K562 (cell line): ENCODE results near the gene ARHGEF40. TPM values are rescaled to one million over a fixed set of nuclear protein-coding genes. Genes with fewer than 3 reads are reported as not detected.

Experiments
- ATAC-seq: fragments of 200-7000 bp; cut with Tn5 transposase; 3 replicates; pipeline ENCODE4 v1.9.1; 2020; ENCODE audit warnings: moderate library complexity
- BruUV-seq: library from RNA; stranded (reverse); fragments of 400-500 nt; replicated peaks from 2 replicates; lab custom pipeline; 2021; lab: Mats Ljungman, UMichigan
- CTCF ChIA-PET: fragments of 300-600 bp; formaldehyde crosslinking; extraction: SDS; loops from one replicate; lab custom pipeline; 2021; ENCODE audit warnings: low intra/inter-chr PET ratio; lab: Yijun Ruan, JAX
- POLR2A ChIA-PET: fragments of 300-600, 350-650 bp; sonication (Branson Sonifier 250); formaldehyde crosslinking; extraction: SDS; loops from one replicate; lab custom pipeline; 2021; ENCODE audit warnings: antibody characterized with exemption, inconsistent platforms; lab: Yijun Ruan, JAX
- DNase-seq, 4 experiments: peaks; one replicate each; pipeline versions ENCODE4 v3.0.0 to v3.0.0-alpha.2; 2011 to 2018; ENCODE audit warnings: low spot score in 3 of 4, mixed read lengths in 3 of 4; ENCODE audit errors: extremely low read depth in 1 of 4
- FAIRE-seq: peaks from 2 replicates; lab custom pipeline; 2011; peaks lifted over from hg19 to GRCh38; lab: Jason Lieb, UNC
- H2AFZ ChIP-seq: 2 replicates; pipeline ENCODE4 v1.6.0; 2011; ENCODE audit warnings: low read depth, low read length, control low read depth, inconsistent platforms
- H3K27ac ChIP-seq: fragments of 200-600 bp; 3 replicates; pipeline ENCODE4 v1.8.0; 2011; ENCODE audit warnings: low read depth, mild to moderate bottlenecking, control low read depth, inconsistent platforms, low read length, moderate library complexity, mixed read lengths; ENCODE audit errors: extremely low read depth
- H3K27me3 ChIP-seq, 2 experiments: fragments of 300-600 bp in 1 of 2; 2 replicates in 1 of 2; 3 replicates in 1 of 2; pipeline versions ENCODE4 v1.6.0 to v1.8.0; 2011; ENCODE audit warnings: inconsistent platforms in 2 of 2, low read length in 2 of 2, mild to moderate bottlenecking in 1 of 2, mixed read lengths in 1 of 2, moderate library complexity in 1 of 2; ENCODE audit not compliant: control insufficient read depth in 2 of 2, insufficient read depth in 2 of 2
- H3K36me3 ChIP-seq: fragments of 300-600 bp; 3 replicates; pipeline ENCODE4 v1.8.0; 2011; ENCODE audit warnings: mild to moderate bottlenecking, low read length, inconsistent platforms; ENCODE audit not compliant: control insufficient read depth, insufficient read depth
- H3K4me1 ChIP-seq, 2 experiments: fragments of 200-600 bp in 1 of 2; replicated peaks in 1 of 2; 2 replicates in 1 of 2; 3 replicates in 1 of 2; pipeline versions ENCODE4 v1.5.1 to v1.8.0; 2011; ENCODE audit warnings: inconsistent platforms in 2 of 2, low read length in 2 of 2, mild to moderate bottlenecking in 1 of 2, mixed read lengths in 1 of 2, moderate library complexity in 1 of 2; ENCODE audit not compliant: control insufficient read depth in 2 of 2, insufficient read depth in 2 of 2
- H3K4me2 ChIP-seq: 2 replicates; pipeline ENCODE4 v1.6.1; 2011; ENCODE audit warnings: low read length, control low read depth, inconsistent platforms, mixed read lengths; ENCODE audit not compliant: insufficient read depth
- H3K4me3 ChIP-seq: fragments of 200-600 bp; sonication (generic), shearing (Covaris generic); 2 replicates; pipeline ENCODE4 v1.5.1; 2016; ENCODE audit warnings: control low read depth, inconsistent platforms
- H3K79me2 ChIP-seq: fragments of 200-600 bp; 3 replicates; pipeline ENCODE4 v1.8.0; 2011; ENCODE audit warnings: low read length, inconsistent platforms; ENCODE audit not compliant: control insufficient read depth, insufficient read depth
- H3K9ac ChIP-seq, 2 experiments: 2 replicates each; pipeline versions ENCODE4 v1.6.0 to v1.6.1; 2011; ENCODE audit warnings: low read depth in 2 of 2, low read length in 2 of 2, control low read depth in 1 of 2, inconsistent platforms in 1 of 2, mild to moderate bottlenecking in 1 of 2, mixed read lengths in 1 of 2; ENCODE audit not compliant: insufficient read depth in 1 of 2
- H3K9me1 ChIP-seq: one replicate; pipeline ENCODE4 v1.6.0; 2011; ENCODE audit warnings: inconsistent platforms, mild to moderate bottlenecking, low read length, moderate library complexity; ENCODE audit not compliant: control insufficient read depth, insufficient read depth
- H3K9me3 ChIP-seq: replicated peaks from 2 replicates; pipeline ENCODE4 v1.5.1; 2011; ENCODE audit warnings: low read depth, low read length, inconsistent platforms; ENCODE audit not compliant: control insufficient read depth, insufficient read depth
- H4K20me1 ChIP-seq: replicated peaks from 2 replicates; pipeline ENCODE4 v1.6.1; 2011; ENCODE audit warnings: low read length, inconsistent platforms, mixed read lengths; ENCODE audit not compliant: control insufficient read depth, insufficient read depth
- HIVEP1 ChIP-seq: fragments of 250-450 bp; sonication (Bioruptor Pico); IDR thresholded peaks from 2 replicates; pipeline ENCODE4 v1.4.0; 2020; ENCODE audit warnings: mild to moderate bottlenecking
- KAT8 ChIP-seq: fragments of 450-650 bp; IDR thresholded peaks from 2 replicates; pipeline ENCODE4 v1.6.1; 2016; ENCODE audit warnings: low read depth, mild to moderate bottlenecking
- MYC ChIP-seq, 2 experiments: fragments of 250-450 bp in 1 of 2; sonication (Bioruptor Pico) in 1 of 2; IDR thresholded peaks; 2 replicates each; pipeline versions ENCODE4 v1.5.1 to v1.6.1; 2012 to 2021; ENCODE audit warnings: low read depth in 2 of 2, borderline replicate concordance in 1 of 2, improper control_type of control experiment in 1 of 2, low read length in 1 of 2, mild to moderate bottlenecking in 1 of 2, moderate library complexity in 1 of 2
- RBM17 ChIP-seq: fragments of 200-400 bp; formaldehyde crosslinking; IDR thresholded peaks from 2 replicates; pipeline ENCODE4 v1.6.1; 2017; ENCODE audit warnings: low read depth, mild to moderate bottlenecking, low read length, borderline replicate concordance
- TRIM24 ChIP-seq, 2 experiments: fragments of 450-650 bp; IDR thresholded peaks; 2 replicates each; pipeline ENCODE4 v1.6.1; 2016
- TRIM28 ChIP-seq: fragments of 450-650 bp; IDR thresholded peaks from 2 replicates; pipeline ENCODE4 v1.6.1; 2017
- ZBTB17 ChIP-seq: fragments of 450-650 bp; formaldehyde crosslinking; IDR thresholded peaks from 2 replicates; pipeline ENCODE4 v1.4.0; 2020; ENCODE audit warnings: mild to moderate bottlenecking
- ZFP36 ChIP-seq: fragments of 150-350 bp; IDR thresholded peaks from 2 replicates; pipeline ENCODE4 v1.6.1; 2018; ENCODE audit warnings: low read length, low read depth; ENCODE audit not compliant: partially characterized antibody
- ZNF134 ChIP-seq: fragments of 250-450 bp; sonication (Bioruptor Pico); conservative IDR thresholded peaks from 2 replicates; pipeline ENCODE4 v1.4.0; 2020
- ZNF395 ChIP-seq: fragments of 200-800 bp; sonication (Bioruptor generic); IDR thresholded peaks from 2 replicates; pipeline ENCODE4 v1.6.1; 2017; ENCODE audit warnings: missing genetic modification characterization, missing compliant biosample characterization
- ZNF75A ChIP-seq: fragments of 450-650 bp; formaldehyde crosslinking; IDR thresholded peaks from 2 replicates; pipeline ENCODE4 v1.4.0; 2020; ENCODE audit warnings: mild to moderate bottlenecking
- WGBS: fragments of 100-300 bp; shearing (Covaris generic); methylation state at CpG from one replicate; pipeline ENCODE4 v1.1.6; 2016; ENCODE audit warnings: low coverage, mixed read lengths; ENCODE audit not compliant: insufficient coverage; ENCODE audit errors: missing lambda C conversion rate; 5-methylcytosine and 5-hydroxymethylcytosine counted together
- in situ Hi-C: fragments of 300-500 bp; cut with MboI; formaldehyde crosslinking; loops from 4 replicates; pipeline ENCODE4 v1.15.0; 2018; ENCODE audit warnings: inconsistent platforms, mixed read lengths
- intact Hi-C: fragments of 100-400 bp; cut with micrococcal nuclease; formaldehyde crosslinking; loops from 2 replicates; pipeline ENCODE4 v1.14.2; 2022
- polyA plus RNA-seq, 8 experiments: library from polyadenylated mRNA; depleted of rRNA in 4 of 8; stranded (reverse) in 5 of 8; unstranded in 3 of 8; fragments of >200 nt; fragmentation: Nextera tagmentation in 2 of 8; fragmentation: Illumina TruSeq in 1 of 8; extraction: Ambion mirVana in 2 of 8; extraction: Trizol in 1 of 8; gene quantifications; 2 replicates each; pipeline versions ENCODE4 v1.2.1 to v1.2.3, GENCODE V29; 2011 to 2014; ENCODE audit warnings: inconsistent platforms in 1 of 8, missing spikeins in 1 of 8
- total RNA-seq, 7 experiments: library from RNA; depleted of rRNA in 6 of 7; stranded (reverse); fragments of >200 nt in 6 of 7; fragmentation: Illumina TruSeq in 2 of 7; extraction: Trizol in 2 of 7; gene quantifications; 2 replicates each; pipeline versions ENCODE4 v1.2.1 to v1.2.3, GENCODE V29; 2011 to 2021; ENCODE audit warnings: low replicate concordance in 1 of 7
- TF ChIP-seq, protein P1 (sequence below): fragments of 450-650 bp; IDR thresholded peaks from 2 replicates; pipeline ENCODE4 v1.6.1; 2018; ENCODE audit warnings: mild to moderate bottlenecking, low read depth; ENCODE audit not compliant: partially characterized antibody

The ARHGEF40 gene
- total and polyA plus RNA-seq, 9 of the 15 experiments (the other 6 are each of a cell fraction or from before 2014, with no cell fraction given): 0.42 to 6.3 (median 3.8) TPM

GRCh38 chr14:21081521-21082142 is 11.5 kb downstream of the ARHGEF40 start:
- in situ Hi-C loops (no loop called here), intact Hi-C loops (no loop called here)
- Histone ChIP-seq H3K9me1 (no peaks in the 10 kb centered on the region), H3K27me3 (no peaks in the 10 kb centered on the region), H4K20me1 (no peaks in the 10 kb centered on the region), H3K9me3 (no peaks in the 10 kb centered on the region), H3K4me3 (no peak overlapping the region), H3K27ac (no peak overlapping the region), H3K79me2 (no peaks in the 10 kb centered on the region), H3K9ac (no peak overlapping the region), H3K4me2 (no peak overlapping the region), H3K4me1 (peaks cover 0 to 4% of the 10 kb centered on the region in 2 experiments; a peak in 2 of 5 replicates), H3K36me3 (no peaks in the 10 kb centered on the region), H2AFZ (no peak overlapping the region)
- BruUV-seq: no TSS peak
- no peak for FAIRE-seq
- POLR2A ChIA-PET: no interaction called here
- CTCF ChIA-PET: no interaction called here
- no peak for ATAC-seq
- WGBS: 56% methylated on average over 11 of the region's 30 CpGs
- TF ChIP-seq RBM17: no peak
- no peak for DNase-seq

DNA sequence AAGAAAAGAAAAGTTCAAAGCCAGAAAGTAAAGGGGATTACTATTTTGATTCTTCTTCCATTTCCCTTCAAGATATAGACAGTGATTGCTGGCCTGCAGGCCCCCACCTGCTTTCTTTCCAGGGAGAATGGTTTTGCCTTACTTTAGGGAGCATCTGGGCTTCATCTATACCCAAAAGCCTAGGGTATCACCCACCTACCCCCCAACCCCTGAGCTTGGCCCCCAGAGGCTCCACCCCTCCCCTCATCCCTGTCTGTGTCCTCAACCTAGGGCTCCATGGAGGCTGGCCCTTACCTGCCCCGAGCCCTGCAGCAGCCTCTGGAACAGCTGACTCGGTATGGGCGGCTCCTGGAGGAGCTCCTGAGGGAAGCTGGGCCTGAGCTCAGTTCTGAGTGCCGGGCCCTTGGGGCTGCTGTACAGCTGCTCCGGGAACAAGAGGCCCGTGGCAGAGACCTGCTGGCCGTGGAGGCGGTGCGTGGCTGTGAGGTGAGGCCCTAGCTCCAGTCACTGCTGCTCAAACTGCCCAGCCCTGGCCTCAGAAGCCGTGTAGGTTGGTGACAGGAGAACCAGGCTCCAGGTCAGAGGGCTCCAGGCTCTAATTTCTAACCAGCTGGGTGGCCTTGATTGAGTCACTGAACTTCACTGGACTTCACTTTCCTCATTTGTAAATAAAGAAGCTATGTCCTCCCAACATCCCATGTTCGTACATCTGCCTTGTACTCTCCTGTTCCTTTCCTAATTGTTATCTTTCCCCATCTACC is 13.6 kb downstream of the ARHGEF40 start:
- H3K9ac ChIP-seq: peak overlapping the region in 1 of 2 experiments; percentile 35; a peak in 1 of 4 replicates
- no peaks in the 10 kb centered on the region for H3K79me2 ChIP-seq
- no peak overlapping the region for H3K4me2 ChIP-seq
- WGBS: 52% methylated on average over 10 of the region's 11 CpGs
- ATAC-seq (no peak), FAIRE-seq (no peak), DNase-seq (no peak)
- H3K9me3 ChIP-seq: no peaks in the 10 kb centered on the region
- in situ Hi-C loops (no loop called here), intact Hi-C loops (no loop called here)
- no peak overlapping the region for H3K27ac ChIP-seq
- H3K27me3 ChIP-seq: no peaks in the 10 kb centered on the region
- H3K36me3 ChIP-seq: no peaks in the 10 kb centered on the region
- no TSS peak for BruUV-seq
- peaks cover 0 to 4% of the 10 kb centered on the region in 2 experiments; a peak in 2 of 5 replicates for H3K4me1 ChIP-seq
- H2AFZ ChIP-seq: no peak overlapping the region
- no peaks in the 10 kb centered on the region for H3K9me1 ChIP-seq
- POLR2A ChIA-PET: interaction anchor here (0.5 to 1.2 kb wide), 4 partner anchors 9 to 354 kb away, joined by 3 read pairs; no protein-coding TSS in a partner anchor
- H4K20me1 ChIP-seq: no peaks in the 10 kb centered on the region
- CTCF ChIA-PET: no interaction called here
- H3K4me3 ChIP-seq: no peak overlapping the region
- TF ChIP-seq, protein P1, sequence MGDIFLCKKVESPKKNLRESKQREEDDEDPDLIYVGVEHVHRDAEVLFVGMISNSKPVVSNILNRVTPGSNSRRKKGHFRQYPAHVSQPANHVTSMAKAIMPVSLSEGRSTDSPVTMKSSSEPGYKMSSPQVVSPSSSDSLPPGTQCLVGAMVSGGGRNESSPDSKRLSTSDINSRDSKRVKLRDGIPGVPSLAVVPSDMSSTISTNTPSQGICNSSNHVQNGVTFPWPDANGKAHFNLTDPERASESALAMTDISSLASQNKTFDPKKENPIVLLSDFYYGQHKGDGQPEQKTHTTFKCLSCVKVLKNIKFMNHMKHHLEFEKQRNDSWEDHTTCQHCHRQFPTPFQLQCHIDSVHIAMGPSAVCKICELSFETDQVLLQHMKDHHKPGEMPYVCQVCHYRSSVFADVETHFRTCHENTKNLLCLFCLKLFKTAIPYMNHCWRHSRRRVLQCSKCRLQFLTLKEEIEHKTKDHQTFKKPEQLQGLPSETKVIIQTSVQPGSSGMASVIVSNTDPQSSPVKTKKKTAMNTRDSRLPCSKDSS: no peak
- no peak for TF ChIP-seq MYC (IDR thresholded peaks at IDR 0.05; ENCODE audit: low read depth, low read length)
- TF ChIP-seq MYC (CRISPR knock-in tag; IDR thresholded peaks at IDR 0.05; ENCODE audit: borderline replicate concordance, low read depth): no peak
- no peak for TF ChIP-seq KAT8
- TF ChIP-seq ZFP36: no peak
- TF ChIP-seq ZNF134: no peak
- no peak for TF ChIP-seq ZNF395 (CRISPR knock-in tag)
- no peak for TF ChIP-seq TRIM28
- no peak for TF ChIP-seq TRIM24 (IDR thresholded peaks at IDR 0.05)
- TF ChIP-seq HIVEP1: no peak
- no peak for TF ChIP-seq ZBTB17 (CRISPR knock-in tag)
- no peak for TF ChIP-seq ZNF75A (CRISPR knock-in tag)
